Esophagus squamous epithelium (tissue), 4 donors: ENCODE measurements around the gene BOLA1.
"Not testable (repeated sequence)": the region's sequence is repeated elsewhere in the genome, so short reads cannot be mapped to it uniquely, and the experiment has no call there.

Experiments
- POLR2A ChIP-seq, 4 donors: fragments of 450-650 bp; IDR thresholded peaks; one replicate each; pipeline ENCODE4 v1.6.1; 2017; ENCODE audit warnings: antibody characterized with exemption in 4 of 4, mild to moderate bottlenecking in 4 of 4, moderate library complexity in 3 of 4
- TF ChIP-seq, protein P1 (sequence below), 6 experiments: fragments of 450-650 bp in 4 of 6; fragments of 200-600 bp in 2 of 6; sonication (generic) in 2 of 6; IDR thresholded peaks; one replicate each; pipeline ENCODE4 v1.5.1; 2016 to 2019; ENCODE audit warnings: antibody characterized with exemption in 6 of 6, mild to moderate bottlenecking in 4 of 6, moderate library complexity in 4 of 6

DNA sequence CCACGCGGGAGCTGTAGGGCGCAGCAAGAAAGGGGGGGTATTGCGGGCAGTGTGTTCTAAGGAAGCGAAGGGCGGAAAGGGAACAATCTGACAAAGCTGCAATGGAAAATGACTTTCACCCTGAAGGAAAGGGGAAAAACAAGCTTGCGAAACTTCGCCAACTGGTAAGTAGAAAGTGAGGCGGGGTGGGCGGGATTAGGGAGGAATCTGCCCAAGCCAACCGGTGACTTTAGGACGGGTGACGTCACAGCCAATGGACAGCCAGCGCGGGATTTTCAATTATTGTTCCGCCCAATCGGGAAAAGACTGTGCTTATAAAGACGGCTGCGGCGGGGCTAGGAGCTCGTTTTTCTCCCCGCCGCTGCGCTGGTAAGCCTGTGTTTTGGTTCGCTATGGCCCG lies 47.1 kb upstream of the BOLA1 start:
- TF ChIP-seq, protein P1, sequence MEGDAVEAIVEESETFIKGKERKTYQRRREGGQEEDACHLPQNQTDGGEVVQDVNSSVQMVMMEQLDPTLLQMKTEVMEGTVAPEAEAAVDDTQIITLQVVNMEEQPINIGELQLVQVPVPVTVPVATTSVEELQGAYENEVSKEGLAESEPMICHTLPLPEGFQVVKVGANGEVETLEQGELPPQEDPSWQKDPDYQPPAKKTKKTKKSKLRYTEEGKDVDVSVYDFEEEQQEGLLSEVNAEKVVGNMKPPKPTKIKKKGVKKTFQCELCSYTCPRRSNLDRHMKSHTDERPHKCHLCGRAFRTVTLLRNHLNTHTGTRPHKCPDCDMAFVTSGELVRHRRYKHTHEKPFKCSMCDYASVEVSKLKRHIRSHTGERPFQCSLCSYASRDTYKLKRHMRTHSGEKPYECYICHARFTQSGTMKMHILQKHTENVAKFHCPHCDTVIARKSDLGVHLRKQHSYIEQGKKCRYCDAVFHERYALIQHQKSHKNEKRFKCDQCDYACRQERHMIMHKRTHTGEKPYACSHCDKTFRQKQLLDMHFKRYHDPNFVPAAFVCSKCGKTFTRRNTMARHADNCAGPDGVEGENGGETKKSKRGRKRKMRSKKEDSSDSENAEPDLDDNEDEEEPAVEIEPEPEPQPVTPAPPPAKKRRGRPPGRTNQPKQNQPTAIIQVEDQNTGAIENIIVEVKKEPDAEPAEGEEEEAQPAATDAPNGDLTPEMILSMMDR (IDR thresholded peaks at IDR 0.05) = not testable (repeated sequence)
- TF ChIP-seq POLR2A (IDR thresholded peaks at IDR 0.05) = not testable (repeated sequence)
